Omental fat pad (tissue), 4 donors: Measurements from ENCODE around the gene PAQR4. TPM values are rescaled to one million over a fixed set of nuclear protein-coding genes. Genes with fewer than 3 reads are reported as not detected.
"Not testable (repeated sequence)": the region's sequence is repeated elsewhere in the genome, so short reads cannot be mapped to it uniquely, and the experiment has no call there.

ENCODE experiments used
- ATAC-seq: fragments of 150-250 bp; one replicate; pipeline ENCODE4 v1.9.1; 2016; ENCODE audit warnings: mild to moderate bottlenecking, moderate library complexity; ENCODE audit not compliant: low FRiP score
- DNase-seq: peaks from one replicate; pipeline ENCODE4 v3.0.0-alpha.2; 2019; ENCODE audit warnings: low spot score
- total RNA-seq, 4 donors: library from RNA; depleted of rRNA; stranded (reverse); fragments of >200 nt; gene quantifications; one replicate each; pipeline ENCODE4 v1.1.0, GENCODE V29; 2016
- TF ChIP-seq, protein P1 (sequence below), 3 donors: fragments of 450-650 bp; IDR thresholded peaks; one replicate each; pipeline ENCODE4 v1.5.1; 2016 to 2017; ENCODE audit warnings: antibody characterized with exemption in 3 of 3, mild to moderate bottlenecking in 3 of 3, moderate library complexity in 2 of 3

Gene PAQR4
- total RNA-seq, 4 donors from 2014 or later, result 1.9 to 6.8 (median 3.5) TPM

DNA sequence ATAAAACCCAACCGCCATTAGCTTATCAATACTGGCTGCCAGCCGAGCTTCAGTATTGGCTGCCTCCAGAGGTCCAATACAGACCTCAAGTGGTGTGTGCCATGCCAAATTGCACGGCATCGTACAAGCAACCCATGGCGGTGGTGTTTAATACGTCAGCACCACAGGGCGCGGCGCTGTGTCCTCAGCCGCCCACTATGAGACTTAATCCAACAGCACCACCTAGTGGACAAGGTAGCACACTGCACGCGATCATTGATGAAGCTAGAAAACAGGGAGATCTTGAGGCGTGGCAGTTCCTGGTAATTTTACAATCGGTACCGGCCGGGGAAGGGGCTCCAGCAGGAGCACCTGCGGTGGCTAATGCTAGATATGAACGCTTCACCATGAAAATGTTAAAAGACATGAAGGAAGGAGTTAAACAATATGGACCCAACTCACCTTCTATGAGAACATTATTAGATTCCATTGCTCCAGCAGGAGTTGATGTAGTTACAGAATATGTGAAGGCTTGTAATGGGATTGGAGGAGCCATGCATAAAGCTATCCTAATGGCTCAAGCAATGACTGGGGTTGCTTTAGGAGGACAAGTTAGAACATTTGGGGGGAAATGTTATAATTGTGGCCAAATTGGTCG is 42.0 kb upstream of the PAQR4 start:
- TF ChIP-seq, protein P1, sequence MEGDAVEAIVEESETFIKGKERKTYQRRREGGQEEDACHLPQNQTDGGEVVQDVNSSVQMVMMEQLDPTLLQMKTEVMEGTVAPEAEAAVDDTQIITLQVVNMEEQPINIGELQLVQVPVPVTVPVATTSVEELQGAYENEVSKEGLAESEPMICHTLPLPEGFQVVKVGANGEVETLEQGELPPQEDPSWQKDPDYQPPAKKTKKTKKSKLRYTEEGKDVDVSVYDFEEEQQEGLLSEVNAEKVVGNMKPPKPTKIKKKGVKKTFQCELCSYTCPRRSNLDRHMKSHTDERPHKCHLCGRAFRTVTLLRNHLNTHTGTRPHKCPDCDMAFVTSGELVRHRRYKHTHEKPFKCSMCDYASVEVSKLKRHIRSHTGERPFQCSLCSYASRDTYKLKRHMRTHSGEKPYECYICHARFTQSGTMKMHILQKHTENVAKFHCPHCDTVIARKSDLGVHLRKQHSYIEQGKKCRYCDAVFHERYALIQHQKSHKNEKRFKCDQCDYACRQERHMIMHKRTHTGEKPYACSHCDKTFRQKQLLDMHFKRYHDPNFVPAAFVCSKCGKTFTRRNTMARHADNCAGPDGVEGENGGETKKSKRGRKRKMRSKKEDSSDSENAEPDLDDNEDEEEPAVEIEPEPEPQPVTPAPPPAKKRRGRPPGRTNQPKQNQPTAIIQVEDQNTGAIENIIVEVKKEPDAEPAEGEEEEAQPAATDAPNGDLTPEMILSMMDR (IDR thresholded peaks at IDR 0.05), result peak in 2 of 3 donors; percentile 51 to 86
- DNase-seq (peak; percentile 96), ATAC-seq (peak; percentile 88)

DNA sequence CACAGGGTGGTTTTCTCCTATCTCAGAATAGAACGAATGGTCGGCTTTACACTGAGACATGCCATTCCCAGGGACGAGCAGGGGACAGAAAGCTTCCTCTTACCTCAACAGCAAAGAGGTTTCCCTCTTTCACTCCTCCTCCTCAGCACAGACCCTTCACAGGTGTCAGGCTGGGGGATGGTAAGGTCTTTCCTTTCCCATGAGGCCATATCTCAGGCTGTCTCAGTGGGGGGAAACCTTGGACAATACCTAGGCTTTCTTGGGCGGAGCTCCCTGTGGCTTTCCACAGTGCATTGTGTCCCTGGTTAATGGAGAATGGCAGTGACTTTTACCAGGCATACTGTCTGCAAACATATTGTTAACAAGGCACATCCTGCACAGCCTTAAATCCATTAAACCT is 41.0 kb upstream of the PAQR4 start:
- ATAC-seq, DNase-seq: not testable (repeated sequence)

DNA sequence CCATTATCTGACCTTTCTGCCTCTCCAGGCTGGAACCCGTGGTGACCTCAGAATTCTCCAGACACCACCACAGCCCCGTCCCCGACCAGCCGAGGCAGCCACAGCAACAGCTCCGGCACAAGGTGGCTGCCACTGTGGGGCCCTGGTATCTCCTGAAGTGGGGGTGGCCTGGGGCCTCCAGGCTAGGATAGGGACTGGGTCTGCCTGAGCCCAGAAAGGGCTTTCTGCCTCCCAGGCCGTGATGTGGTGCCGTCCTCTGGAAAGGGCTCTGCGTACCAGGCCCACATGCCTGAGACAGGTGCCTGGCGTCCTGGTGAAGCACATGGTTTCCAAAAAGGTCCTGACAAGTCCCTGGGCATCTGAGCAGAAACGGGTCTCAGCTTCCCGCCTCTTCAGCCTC is 40.4 kb upstream of the PAQR4 start:
- DNase-seq (no peak), ATAC-seq (no peak)
- TF ChIP-seq, protein P1 (IDR thresholded peaks at IDR 0.05), result no peak

DNA sequence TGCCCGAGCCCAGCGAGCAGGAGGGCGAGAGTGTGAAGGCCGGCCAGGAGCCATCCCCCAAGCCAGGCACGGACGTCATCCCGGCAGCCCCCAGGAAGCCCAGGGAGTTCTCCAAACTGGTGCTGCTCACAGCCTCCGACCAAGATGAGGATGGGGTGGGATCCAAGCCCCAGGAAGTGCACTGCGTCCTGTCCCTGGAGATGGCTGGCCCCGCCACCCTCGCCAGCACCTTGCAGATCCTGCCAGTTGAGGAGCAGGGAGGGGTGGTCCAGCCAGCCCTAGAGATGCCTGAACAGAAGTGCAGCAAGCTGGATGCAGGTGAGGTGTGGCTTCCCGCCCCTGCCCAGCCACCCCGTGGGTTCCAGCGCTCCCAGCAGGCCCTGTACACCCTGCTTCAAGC is 39.5 kb upstream of the PAQR4 start:
- ATAC-seq, result no peak
- TF ChIP-seq, protein P1 (IDR thresholded peaks at IDR 0.05), result no peak
- DNase-seq, result no peak

DNA sequence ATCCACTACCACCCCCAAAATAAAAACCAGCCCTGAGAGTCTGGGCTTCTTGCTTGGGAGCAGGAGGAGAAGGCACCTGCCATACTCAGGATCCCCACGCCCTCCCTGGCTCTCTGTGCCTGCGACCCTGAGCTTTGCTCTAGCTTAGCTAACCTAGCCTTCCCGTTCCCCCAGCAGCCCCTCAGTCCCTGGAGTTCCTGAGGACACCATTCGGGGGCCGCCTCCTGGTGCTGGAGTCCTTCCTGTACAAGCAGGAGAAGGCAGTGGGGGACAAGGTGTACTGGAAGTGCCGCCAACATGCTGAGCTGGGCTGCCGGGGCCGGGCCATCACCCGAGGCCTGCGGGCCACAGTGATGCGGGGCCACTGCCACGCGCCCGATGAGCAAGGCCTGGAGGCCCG is 38.9 kb upstream of the PAQR4 start:
- ATAC-seq (no peak), DNase-seq (no peak)
- TF ChIP-seq, protein P1 (IDR thresholded peaks at IDR 0.05), result no peak

DNA sequence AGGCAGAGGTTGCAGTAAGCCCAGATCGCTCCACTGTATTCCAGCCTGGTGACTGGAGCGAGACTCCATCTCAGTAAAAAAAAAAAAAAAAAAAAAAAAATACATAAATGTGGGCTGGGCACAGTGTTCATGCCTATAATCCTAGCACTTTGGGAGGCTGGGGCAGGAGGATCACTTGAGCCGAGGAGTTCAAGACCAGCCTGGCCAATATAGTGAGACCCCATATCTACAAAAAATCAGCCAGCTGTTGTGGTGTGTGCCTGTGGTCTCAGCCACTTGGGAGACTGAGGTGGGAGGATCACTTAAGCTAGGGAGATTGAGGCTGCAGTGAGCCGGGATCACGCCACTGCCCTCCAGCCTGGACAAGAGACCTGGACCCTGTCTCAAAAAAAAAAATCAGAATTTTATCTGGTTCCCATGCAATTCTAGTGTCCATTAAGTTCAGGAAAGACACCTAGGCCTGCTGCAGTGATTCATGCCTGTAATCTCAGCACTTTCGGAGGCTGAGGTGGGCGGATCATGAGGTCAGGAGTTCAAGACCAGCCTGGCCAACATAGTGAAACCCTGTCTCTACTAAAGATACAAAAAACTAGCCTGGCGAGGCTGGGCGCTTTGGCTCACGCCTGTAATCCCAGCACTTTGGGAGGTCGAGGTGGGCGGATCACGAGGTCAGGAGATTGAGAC is 37.8 kb upstream of the PAQR4 start:
- DNase-seq, ATAC-seq: not testable (repeated sequence)

DNA sequence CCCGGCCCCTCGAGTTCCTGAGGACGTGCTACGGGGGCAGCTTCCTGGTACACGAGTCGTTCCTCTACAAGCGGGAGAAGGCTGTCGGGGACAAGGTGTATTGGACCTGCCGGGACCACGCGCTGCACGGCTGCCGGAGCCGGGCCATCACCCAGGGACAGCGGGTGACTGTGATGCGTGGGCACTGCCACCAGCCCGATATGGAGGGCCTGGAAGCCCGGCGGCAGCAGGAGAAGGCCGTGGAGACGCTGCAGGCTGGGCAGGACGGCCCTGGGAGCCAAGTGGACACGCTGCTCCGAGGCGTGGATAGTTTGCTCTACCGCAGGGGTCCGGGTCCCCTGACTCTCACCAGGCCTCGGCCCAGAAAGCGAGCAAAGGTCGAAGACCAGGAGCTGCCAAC is 36.0 kb upstream of the PAQR4 start:
- DNase-seq (no peak), ATAC-seq (no peak)
- TF ChIP-seq, protein P1 (IDR thresholded peaks at IDR 0.05), result no peak

DNA sequence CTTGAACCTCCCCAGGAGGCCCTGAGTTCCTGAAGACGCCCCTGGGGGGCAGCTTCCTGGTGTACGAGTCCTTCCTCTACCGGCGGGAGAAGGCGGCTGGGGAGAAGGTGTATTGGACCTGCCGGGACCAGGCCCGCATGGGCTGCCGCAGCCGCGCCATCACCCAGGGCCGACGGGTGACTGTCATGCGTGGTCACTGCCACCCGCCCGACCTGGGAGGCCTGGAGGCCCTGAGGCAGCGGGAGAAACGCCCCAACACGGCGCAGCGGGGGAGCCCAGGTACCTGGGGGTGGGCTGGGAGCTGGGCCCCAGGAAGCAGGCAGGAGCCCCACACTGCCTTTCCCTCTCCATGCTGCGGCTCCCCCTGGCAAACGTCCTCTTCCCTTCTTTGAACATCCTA is 35.4 kb upstream of the PAQR4 start:
- TF ChIP-seq, protein P1 (IDR thresholded peaks at IDR 0.05), result no peak
- ATAC-seq (no peak), DNase-seq (no peak)
